IMR-90 (cell line): Measurements from ENCODE around the gene MCTP1. TPM values are rescaled to one million over a fixed set of nuclear protein-coding genes. Genes with fewer than 3 reads are reported as not detected.

ENCODE experiments used
- ATAC-seq: fragments of 200-7000 bp; cut with Tn5 transposase; 2 replicates; pipeline ENCODE4 v1.9.1; 2020; ENCODE audit warnings: low read depth, mild to moderate bottlenecking, moderate library complexity
- BruUV-seq: library from RNA; stranded (reverse); fragments of 400-500 nt; replicated peaks from 2 replicates; lab custom pipeline; 2021; lab: Mats Ljungman, UMichigan
- CTCF ChIA-PET: fragments of 300-600 bp; formaldehyde crosslinking; extraction: SDS; loops from one replicate; lab custom pipeline; 2021; ENCODE audit warnings: antibody characterized with exemption; lab: Yijun Ruan, JAX
- POLR2A ChIA-PET: fragments of 300-600 bp; sonication (Branson Sonifier 250); formaldehyde crosslinking; loops from one replicate; lab custom pipeline; 2022; ENCODE audit warnings: antibody characterized with exemption; ENCODE audit not compliant: unreplicated experiment; lab: Charles Lee
- DNase-seq: peaks from one replicate; pipeline ENCODE4 v3.0.0; 2013
- H2AFZ ChIP-seq: replicated peaks from 2 replicates; pipeline ENCODE3; 2013; ENCODE audit warnings: low read length, mild to moderate bottlenecking; ENCODE audit not compliant: poor library complexity
- H2AK5ac ChIP-seq: 2 replicates; pipeline ENCODE4 v1.6.1; 2013; ENCODE audit warnings: low read depth, low read length, inconsistent platforms
- H2AK9ac ChIP-seq: replicated peaks from 2 replicates; pipeline ENCODE3; 2013; ENCODE audit warnings: mild to moderate bottlenecking, low read depth, low read length, moderate library complexity; ENCODE audit not compliant: poor library complexity
- H2BK120ac ChIP-seq: 2 replicates; pipeline ENCODE4 v1.6.1; 2013; ENCODE audit warnings: low read depth, low read length, inconsistent platforms
- H2BK15ac ChIP-seq: 3 replicates; pipeline ENCODE4 v1.6.1; 2013; ENCODE audit warnings: low read depth, low read length, inconsistent platforms
- H2BK20ac ChIP-seq: 2 replicates; pipeline ENCODE4 v1.6.1; 2013; ENCODE audit warnings: low read depth, mild to moderate bottlenecking, inconsistent platforms, low read length, moderate library complexity
- H2BK5ac ChIP-seq: 2 replicates; pipeline ENCODE4 v1.6.1; 2013; ENCODE audit warnings: mild to moderate bottlenecking, low read depth, low read length, inconsistent platforms; ENCODE audit not compliant: poor library complexity, severe bottlenecking
- H3K14ac ChIP-seq: replicated peaks from 2 replicates; pipeline ENCODE4 v1.6.1; 2013; ENCODE audit warnings: low read depth, low read length, inconsistent platforms
- H3K18ac ChIP-seq: 2 replicates; pipeline ENCODE4 v1.6.1; 2013; ENCODE audit warnings: low read depth, low read length, control low read depth
- H3K23ac ChIP-seq: 2 replicates; pipeline ENCODE4 v1.6.1; 2013; ENCODE audit warnings: low read depth, low read length, inconsistent platforms
- H3K27ac ChIP-seq: 2 replicates; pipeline ENCODE4 v1.5.1; 2013; ENCODE audit warnings: mild to moderate bottlenecking, control low read depth, low read length; ENCODE audit not compliant: insufficient read depth
- H3K27me3 ChIP-seq: 2 replicates; pipeline ENCODE4 v1.6.1; 2013; ENCODE audit warnings: low read length; ENCODE audit not compliant: control insufficient read depth, insufficient read depth
- H3K36me3 ChIP-seq: 2 replicates; pipeline ENCODE4 v1.6.1; 2013; ENCODE audit warnings: low read length, mixed read lengths; ENCODE audit not compliant: control insufficient read depth, insufficient read depth
- H3K4ac ChIP-seq: 2 replicates; pipeline ENCODE4 v1.6.1; 2013; ENCODE audit warnings: low read depth, low read length, inconsistent platforms
- H3K4me1 ChIP-seq: 2 replicates; pipeline ENCODE4 v1.6.1; 2013; ENCODE audit warnings: low read length, mixed read lengths; ENCODE audit not compliant: control insufficient read depth, insufficient read depth
- H3K4me2 ChIP-seq: 2 replicates; pipeline ENCODE4 v1.6.1; 2013; ENCODE audit warnings: low read depth, mild to moderate bottlenecking, control low read depth, low read length, moderate library complexity
- H3K4me3 ChIP-seq: 2 replicates; pipeline ENCODE4 v1.5.1; 2013; ENCODE audit warnings: low read depth, mild to moderate bottlenecking, control low read depth, low read length, moderate library complexity; ENCODE audit not compliant: insufficient read depth
- H3K56ac ChIP-seq: 2 replicates; pipeline ENCODE4 v1.6.1; 2013; ENCODE audit warnings: low read length, inconsistent platforms; ENCODE audit not compliant: insufficient read depth; ENCODE audit errors: extremely low read depth
- H3K79me1 ChIP-seq, 2 experiments: 2 replicates each; pipeline ENCODE4 v1.6.1; 2013; ENCODE audit warnings: low read length in 2 of 2, inconsistent platforms in 1 of 2, low read depth in 1 of 2
- H3K9ac ChIP-seq: 2 replicates; pipeline ENCODE4 v1.6.1; 2013; ENCODE audit warnings: low read depth, low read length, control low read depth
- H3K9me1 ChIP-seq: 2 replicates; pipeline ENCODE4 v1.6.1; 2013; ENCODE audit warnings: low read length, inconsistent platforms; ENCODE audit not compliant: insufficient read depth
- H3K9me3 ChIP-seq: 2 replicates; pipeline ENCODE4 v1.6.1; 2013; ENCODE audit warnings: low read length; ENCODE audit not compliant: control insufficient read depth, insufficient read depth
- H4K20me1 ChIP-seq: 2 replicates; pipeline ENCODE4 v1.6.1; 2013; ENCODE audit warnings: low read length, inconsistent platforms; ENCODE audit not compliant: insufficient read depth
- H4K5ac ChIP-seq: 2 replicates; pipeline ENCODE4 v1.6.1; 2013; ENCODE audit warnings: mild to moderate bottlenecking, low read depth, low read length, control low read depth
- H4K8ac ChIP-seq, 2 experiments: 2 replicates each; pipeline ENCODE4 v1.6.1; 2013; ENCODE audit warnings: low read depth in 2 of 2, low read length in 2 of 2, control low read depth in 1 of 2, inconsistent platforms in 1 of 2
- H4K91ac ChIP-seq: 2 replicates; pipeline ENCODE4 v1.6.1; 2013; ENCODE audit warnings: low read depth, low read length, inconsistent platforms; ENCODE audit not compliant: insufficient read depth
- BHLHE40 ChIP-seq: fragments of 150-350 bp; IDR thresholded peaks from 2 replicates; pipeline ENCODE4 v1.6.1; 2016; ENCODE audit warnings: mild to moderate bottlenecking, low read depth, low read length
- CEBPB ChIP-seq: IDR thresholded peaks from 2 replicates; pipeline ENCODE4 v1.6.1; 2012; ENCODE audit warnings: low read depth, low read length, improper control_type of control experiment
- CHD1 ChIP-seq: IDR thresholded peaks from 2 replicates; pipeline ENCODE4 v1.6.1; 2012; ENCODE audit warnings: low read depth, low read length, improper control_type of control experiment
- FOS ChIP-seq: fragments of 150-350 bp; IDR thresholded peaks from 2 replicates; pipeline ENCODE4 v1.6.1; 2016; ENCODE audit warnings: low read depth, low read length
- MAFK ChIP-seq: IDR thresholded peaks from 2 replicates; pipeline ENCODE4 v1.6.1; 2012; ENCODE audit warnings: low read depth, low read length, improper control_type of control experiment
- MAZ ChIP-seq: IDR thresholded peaks from 2 replicates; pipeline ENCODE4 v1.6.1; 2012; ENCODE audit warnings: low read depth, mild to moderate bottlenecking, low read length, improper control_type of control experiment, moderate library complexity, borderline replicate concordance
- MXI1 ChIP-seq: IDR thresholded peaks from 2 replicates; pipeline ENCODE4 v1.6.1; 2012; ENCODE audit warnings: low read depth, mild to moderate bottlenecking, low read length, moderate library complexity, borderline replicate concordance
- NFE2L2 ChIP-seq: fragments of 150-350 bp; IDR thresholded peaks from 2 replicates; pipeline ENCODE4 v1.6.1; 2016; ENCODE audit warnings: low read depth, mild to moderate bottlenecking, low read length
- POLR2A ChIP-seq: IDR thresholded peaks from 2 replicates; pipeline ENCODE4 v1.6.1; 2012; ENCODE audit warnings: mild to moderate bottlenecking, low read depth, low read length
- RAD21 ChIP-seq: IDR thresholded peaks from 2 replicates; pipeline ENCODE4 v1.6.1; 2012; ENCODE audit warnings: low read length, improper control_type of control experiment
- RCOR1 ChIP-seq: IDR thresholded peaks from 2 replicates; pipeline ENCODE4 v1.6.1; 2012; ENCODE audit warnings: mild to moderate bottlenecking, low read length, improper control_type of control experiment; ENCODE audit not compliant: insufficient replicate concordance
- RFX5 ChIP-seq: IDR thresholded peaks from 2 replicates; pipeline ENCODE4 v1.8.0; 2012; ENCODE audit warnings: low read depth, mild to moderate bottlenecking, low read length, moderate library complexity
- SMC3 ChIP-seq: fragments of 150-350 bp; IDR thresholded peaks from 2 replicates; pipeline ENCODE4 v1.6.1; 2016; ENCODE audit warnings: low read depth, mild to moderate bottlenecking, antibody characterized with exemption, low read length, moderate library complexity
- WGBS, 2 experiments: methylation state at CpG; one replicate each; pipeline versions ENCODE4 v1.1.5 to v1.1.7; 2013; ENCODE audit warnings: missing lambda C conversion rate in 2 of 2; ENCODE audit not compliant: insufficient read length in 1 of 2; ENCODE audit errors: extremely low coverage in 2 of 2; 5-methylcytosine and 5-hydroxymethylcytosine counted together
- dilution Hi-C: fragments of 300-500 bp; cut with HindIII; formaldehyde crosslinking; loops from one replicate; pipeline ENCODE4 v1.14.3; 2018; ENCODE audit warnings: low sequenced_read_pairs; ENCODE audit not compliant: unreplicated experiment
- in situ Hi-C: fragments of 300-500 bp; cut with MboI; formaldehyde crosslinking; loops from 3 replicates; pipeline ENCODE4 v1.14.3; 2019; ENCODE audit warnings: low sequenced_read_pairs, inconsistent platforms, mixed read lengths
- intact Hi-C: fragments of 100-400 bp; cut with micrococcal nuclease; formaldehyde crosslinking; loops from 2 replicates; pipeline ENCODE4 v1.10.0; 2022
- polyA plus RNA-seq, 3 experiments: library from polyadenylated mRNA; depleted of rRNA; stranded (reverse); fragments of >200 nt; gene quantifications; 2 replicates each; pipeline ENCODE4 v1.2.3, GENCODE V29; 2012; ENCODE audit warnings: low replicate concordance in 1 of 3
- total RNA-seq: library from RNA; depleted of rRNA; stranded (reverse); fragments of >200 nt; gene quantifications from 2 replicates; pipeline ENCODE4 v1.2.3, GENCODE V29; 2012
- TF ChIP-seq, protein P1 (sequence below): conservative IDR thresholded peaks from 2 replicates; pipeline ENCODE4 v1.5.1; 2012; ENCODE audit warnings: mild to moderate bottlenecking, low read depth, low read length, improper control_type of control experiment
- TF ChIP-seq, protein P2 (sequence below): fragments of 150-350 bp; IDR thresholded peaks from 2 replicates; pipeline ENCODE4 v1.6.1; 2016; ENCODE audit warnings: low read depth, mild to moderate bottlenecking, low read length, moderate library complexity, borderline replicate concordance
- TF ChIP-seq, protein P3 (sequence below): fragments of 150-350 bp; IDR thresholded peaks from 2 replicates; pipeline ENCODE4 v1.6.1; 2017; ENCODE audit warnings: mild to moderate bottlenecking, antibody characterized with exemption, low read length, low read depth

Gene MCTP1
- total and polyA plus RNA-seq, 2 of the 4 experiments (the other 2 are of a cell fraction): 0.21 TPM; not detected in 1

DNA sequence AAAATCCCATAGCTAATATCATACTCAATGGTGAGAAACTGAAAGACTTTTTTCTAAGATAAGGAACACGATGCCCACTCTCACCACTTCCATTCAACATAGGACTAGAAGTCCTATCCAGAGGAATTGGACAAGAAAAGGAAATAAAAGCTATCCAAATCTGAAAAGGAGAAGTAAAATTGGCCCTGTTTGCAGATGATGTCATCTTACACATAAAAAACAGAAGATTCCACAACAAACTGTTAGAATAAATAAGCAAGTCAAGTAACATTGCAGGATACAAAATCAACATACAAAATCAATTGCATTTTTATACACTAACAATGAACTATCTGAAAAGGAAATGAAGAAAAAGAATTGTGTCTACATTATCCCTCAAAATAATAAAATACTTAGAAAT is 308.0 kb downstream of the MCTP1 start:
- H4K5ac ChIP-seq: no peak overlapping the region
- no CpG with 5 or more reads among the region's 1 CpG for WGBS, 2 experiments
- no peak overlapping the region for H3K23ac ChIP-seq
- in situ Hi-C loops: no loop called here
- no peaks in the 10 kb centered on the region for H3K27me3 ChIP-seq
- no peaks in the 10 kb centered on the region for H3K9me1 ChIP-seq
- no peak for ATAC-seq
- DNase-seq: no peak
- CTCF ChIA-PET: no interaction called here
- no peak overlapping the region for H4K8ac ChIP-seq
- no peak overlapping the region for H2AFZ ChIP-seq
- no peak overlapping the region for H3K4me2 ChIP-seq
- no peaks in the 10 kb centered on the region for H3K9me3 ChIP-seq
- H2BK5ac ChIP-seq: no peak overlapping the region
- H3K14ac ChIP-seq: no peak overlapping the region
- no peak overlapping the region for H3K9ac ChIP-seq
- no peak overlapping the region for H3K4me3 ChIP-seq
- no peak overlapping the region for H3K56ac ChIP-seq
- no peak overlapping the region for H2BK15ac ChIP-seq
- H2BK20ac ChIP-seq: no peak overlapping the region
- no peak overlapping the region for H2BK120ac ChIP-seq
- intact Hi-C loops: no loop called here
- H3K18ac ChIP-seq: no peak overlapping the region
- no peaks in the 10 kb centered on the region for H3K4me1 ChIP-seq
- POLR2A ChIA-PET: no interaction called here
- no peak overlapping the region for H3K4ac ChIP-seq
- H3K27ac ChIP-seq: no peak overlapping the region
- no peak overlapping the region for H2AK5ac ChIP-seq
- no peak overlapping the region for H2AK9ac ChIP-seq
- no peaks in the 10 kb centered on the region for H3K36me3 ChIP-seq
- H4K20me1 ChIP-seq: no peaks in the 10 kb centered on the region
- no peak overlapping the region for H4K91ac ChIP-seq
- no peak for TF ChIP-seq BHLHE40
- TF ChIP-seq MAZ: no peak
- no peak for TF ChIP-seq NFE2L2
- TF ChIP-seq CEBPB: no peak
- TF ChIP-seq RAD21: no peak
- TF ChIP-seq SMC3: no peak
- no peak for TF ChIP-seq FOS
- no peak for TF ChIP-seq POLR2A
- TF ChIP-seq, protein P1, sequence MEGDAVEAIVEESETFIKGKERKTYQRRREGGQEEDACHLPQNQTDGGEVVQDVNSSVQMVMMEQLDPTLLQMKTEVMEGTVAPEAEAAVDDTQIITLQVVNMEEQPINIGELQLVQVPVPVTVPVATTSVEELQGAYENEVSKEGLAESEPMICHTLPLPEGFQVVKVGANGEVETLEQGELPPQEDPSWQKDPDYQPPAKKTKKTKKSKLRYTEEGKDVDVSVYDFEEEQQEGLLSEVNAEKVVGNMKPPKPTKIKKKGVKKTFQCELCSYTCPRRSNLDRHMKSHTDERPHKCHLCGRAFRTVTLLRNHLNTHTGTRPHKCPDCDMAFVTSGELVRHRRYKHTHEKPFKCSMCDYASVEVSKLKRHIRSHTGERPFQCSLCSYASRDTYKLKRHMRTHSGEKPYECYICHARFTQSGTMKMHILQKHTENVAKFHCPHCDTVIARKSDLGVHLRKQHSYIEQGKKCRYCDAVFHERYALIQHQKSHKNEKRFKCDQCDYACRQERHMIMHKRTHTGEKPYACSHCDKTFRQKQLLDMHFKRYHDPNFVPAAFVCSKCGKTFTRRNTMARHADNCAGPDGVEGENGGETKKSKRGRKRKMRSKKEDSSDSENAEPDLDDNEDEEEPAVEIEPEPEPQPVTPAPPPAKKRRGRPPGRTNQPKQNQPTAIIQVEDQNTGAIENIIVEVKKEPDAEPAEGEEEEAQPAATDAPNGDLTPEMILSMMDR: no peak
- no peak for TF ChIP-seq RFX5
- no peak for TF ChIP-seq MXI1
- no peak for TF ChIP-seq CHD1
- TF ChIP-seq, protein P2, sequence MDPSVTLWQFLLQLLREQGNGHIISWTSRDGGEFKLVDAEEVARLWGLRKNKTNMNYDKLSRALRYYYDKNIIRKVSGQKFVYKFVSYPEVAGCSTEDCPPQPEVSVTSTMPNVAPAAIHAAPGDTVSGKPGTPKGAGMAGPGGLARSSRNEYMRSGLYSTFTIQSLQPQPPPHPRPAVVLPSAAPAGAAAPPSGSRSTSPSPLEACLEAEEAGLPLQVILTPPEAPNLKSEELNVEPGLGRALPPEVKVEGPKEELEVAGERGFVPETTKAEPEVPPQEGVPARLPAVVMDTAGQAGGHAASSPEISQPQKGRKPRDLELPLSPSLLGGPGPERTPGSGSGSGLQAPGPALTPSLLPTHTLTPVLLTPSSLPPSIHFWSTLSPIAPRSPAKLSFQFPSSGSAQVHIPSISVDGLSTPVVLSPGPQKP: no peak
- TF ChIP-seq RCOR1: no peak
- TF ChIP-seq, protein P3, sequence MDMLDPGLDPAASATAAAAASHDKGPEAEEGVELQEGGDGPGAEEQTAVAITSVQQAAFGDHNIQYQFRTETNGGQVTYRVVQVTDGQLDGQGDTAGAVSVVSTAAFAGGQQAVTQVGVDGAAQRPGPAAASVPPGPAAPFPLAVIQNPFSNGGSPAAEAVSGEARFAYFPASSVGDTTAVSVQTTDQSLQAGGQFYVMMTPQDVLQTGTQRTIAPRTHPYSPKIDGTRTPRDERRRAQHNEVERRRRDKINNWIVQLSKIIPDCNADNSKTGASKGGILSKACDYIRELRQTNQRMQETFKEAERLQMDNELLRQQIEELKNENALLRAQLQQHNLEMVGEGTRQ: no peak
- TF ChIP-seq MAFK: no peak
- no peaks in the 10 kb centered on the region for H3K79me1 ChIP-seq
- BruUV-seq: no TSS peak
- dilution Hi-C loops: no loop called here
